Liver (tissue), 3 donors: ENCODE measurements around the gene TSPO.

Experiments
- EGR1 ChIP-seq, 2 donors: IDR thresholded peaks; 2 replicates each; pipeline ENCODE4 v1.6.1; 2016 to 2018; ENCODE audit warnings: antibody characterized with exemption in 2 of 2, low read depth in 2 of 2
- FOXA1 ChIP-seq: IDR thresholded peaks from 2 replicates; pipeline ENCODE4 v1.6.1; 2016; ENCODE audit warnings: antibody characterized with exemption
- NR2F2 ChIP-seq: IDR thresholded peaks from 2 replicates; pipeline ENCODE4 v1.6.1; 2016; ENCODE audit warnings: antibody characterized with exemption
- RXRA ChIP-seq, 2 donors: IDR thresholded peaks; 2 replicates each; pipeline ENCODE4 v1.6.1; 2017 to 2018; ENCODE audit warnings: antibody characterized with exemption in 2 of 2, mild to moderate bottlenecking in 1 of 2
- SP1 ChIP-seq: IDR thresholded peaks from 2 replicates; pipeline ENCODE4 v1.6.1; 2018; ENCODE audit warnings: antibody characterized with exemption, mild to moderate bottlenecking
- TAF1 ChIP-seq: conservative IDR thresholded peaks from 2 replicates; pipeline ENCODE4 v1.6.1; 2016; ENCODE audit warnings: antibody characterized with exemption, mild to moderate bottlenecking
- YY1 ChIP-seq: IDR thresholded peaks from 2 replicates; pipeline ENCODE4 v1.6.1; 2016; ENCODE audit warnings: antibody characterized with exemption, mild to moderate bottlenecking
- TF ChIP-seq, protein P1 (sequence below): fragments of 150-350 bp; IDR thresholded peaks from 2 replicates; pipeline ENCODE4 v1.5.1; 2017; ENCODE audit warnings: improper control_type of control experiment, low read depth, low read length; ENCODE audit not compliant: missing input control
- TF ChIP-seq, protein P2 (sequence below): IDR thresholded peaks from 2 replicates; pipeline ENCODE4 v1.6.1; 2016; ENCODE audit warnings: antibody characterized with exemption
- TF ChIP-seq, protein P3 (sequence below): IDR thresholded peaks from 2 replicates; pipeline ENCODE4 v1.6.1; 2016; ENCODE audit warnings: antibody characterized with exemption
- donor health status: healthy.
- donor health status: healthy.

DNA sequence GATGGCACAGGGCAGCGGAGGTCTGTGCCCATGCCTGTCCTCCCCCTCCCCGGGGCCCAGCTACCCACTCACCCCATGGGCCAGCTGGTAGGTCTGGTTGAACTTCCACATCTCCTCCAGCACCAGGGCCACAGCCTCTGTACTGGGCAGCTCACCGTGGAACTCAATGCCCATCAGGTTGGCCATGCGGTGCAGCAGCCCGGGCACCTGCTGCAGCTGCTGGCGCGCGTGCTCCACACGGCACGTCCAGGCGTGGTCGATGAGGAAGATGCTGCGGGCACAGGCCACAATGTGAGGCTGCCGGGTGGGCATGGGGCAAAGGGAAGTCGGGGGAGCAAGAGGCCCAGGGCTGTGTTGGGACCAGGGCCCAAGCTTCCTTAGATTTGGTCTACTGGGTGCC, 29.3 kb downstream of the TSPO start:
- no peak for TF ChIP-seq RXRA (IDR thresholded peaks at IDR 0.05)
- TF ChIP-seq, protein P1, sequence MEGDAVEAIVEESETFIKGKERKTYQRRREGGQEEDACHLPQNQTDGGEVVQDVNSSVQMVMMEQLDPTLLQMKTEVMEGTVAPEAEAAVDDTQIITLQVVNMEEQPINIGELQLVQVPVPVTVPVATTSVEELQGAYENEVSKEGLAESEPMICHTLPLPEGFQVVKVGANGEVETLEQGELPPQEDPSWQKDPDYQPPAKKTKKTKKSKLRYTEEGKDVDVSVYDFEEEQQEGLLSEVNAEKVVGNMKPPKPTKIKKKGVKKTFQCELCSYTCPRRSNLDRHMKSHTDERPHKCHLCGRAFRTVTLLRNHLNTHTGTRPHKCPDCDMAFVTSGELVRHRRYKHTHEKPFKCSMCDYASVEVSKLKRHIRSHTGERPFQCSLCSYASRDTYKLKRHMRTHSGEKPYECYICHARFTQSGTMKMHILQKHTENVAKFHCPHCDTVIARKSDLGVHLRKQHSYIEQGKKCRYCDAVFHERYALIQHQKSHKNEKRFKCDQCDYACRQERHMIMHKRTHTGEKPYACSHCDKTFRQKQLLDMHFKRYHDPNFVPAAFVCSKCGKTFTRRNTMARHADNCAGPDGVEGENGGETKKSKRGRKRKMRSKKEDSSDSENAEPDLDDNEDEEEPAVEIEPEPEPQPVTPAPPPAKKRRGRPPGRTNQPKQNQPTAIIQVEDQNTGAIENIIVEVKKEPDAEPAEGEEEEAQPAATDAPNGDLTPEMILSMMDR = no peak
- TF ChIP-seq EGR1 (IDR thresholded peaks at IDR 0.05; ENCODE audit: low read depth in 2 of 2) = no peak
- no peak for TF ChIP-seq NR2F2
- no peak for TF ChIP-seq YY1
- TF ChIP-seq, protein P2, sequence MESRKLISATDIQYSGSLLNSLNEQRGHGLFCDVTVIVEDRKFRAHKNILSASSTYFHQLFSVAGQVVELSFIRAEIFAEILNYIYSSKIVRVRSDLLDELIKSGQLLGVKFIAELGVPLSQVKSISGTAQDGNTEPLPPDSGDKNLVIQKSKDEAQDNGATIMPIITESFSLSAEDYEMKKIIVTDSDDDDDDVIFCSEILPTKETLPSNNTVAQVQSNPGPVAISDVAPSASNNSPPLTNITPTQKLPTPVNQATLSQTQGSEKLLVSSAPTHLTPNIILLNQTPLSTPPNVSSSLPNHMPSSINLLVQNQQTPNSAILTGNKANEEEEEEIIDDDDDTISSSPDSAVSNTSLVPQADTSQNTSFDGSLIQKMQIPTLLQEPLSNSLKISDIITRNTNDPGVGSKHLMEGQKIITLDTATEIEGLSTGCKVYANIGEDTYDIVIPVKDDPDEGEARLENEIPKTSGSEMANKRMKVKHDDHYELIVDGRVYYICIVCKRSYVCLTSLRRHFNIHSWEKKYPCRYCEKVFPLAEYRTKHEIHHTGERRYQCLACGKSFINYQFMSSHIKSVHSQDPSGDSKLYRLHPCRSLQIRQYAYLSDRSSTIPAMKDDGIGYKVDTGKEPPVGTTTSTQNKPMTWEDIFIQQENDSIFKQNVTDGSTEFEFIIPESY = no peak
- no peak for TF ChIP-seq FOXA1
- no peak for TF ChIP-seq TAF1
- TF ChIP-seq, protein P3, sequence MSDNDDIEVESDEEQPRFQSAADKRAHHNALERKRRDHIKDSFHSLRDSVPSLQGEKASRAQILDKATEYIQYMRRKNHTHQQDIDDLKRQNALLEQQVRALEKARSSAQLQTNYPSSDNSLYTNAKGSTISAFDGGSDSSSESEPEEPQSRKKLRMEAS = no peak
- no peak for TF ChIP-seq SP1
